ENCODE data around the gene CBY1.
"Not testable (repeated sequence)": the region's sequence is repeated elsewhere in the genome, so short reads cannot be mapped to it uniquely, and the experiment has no call there.

Gene CBY1

DNA sequence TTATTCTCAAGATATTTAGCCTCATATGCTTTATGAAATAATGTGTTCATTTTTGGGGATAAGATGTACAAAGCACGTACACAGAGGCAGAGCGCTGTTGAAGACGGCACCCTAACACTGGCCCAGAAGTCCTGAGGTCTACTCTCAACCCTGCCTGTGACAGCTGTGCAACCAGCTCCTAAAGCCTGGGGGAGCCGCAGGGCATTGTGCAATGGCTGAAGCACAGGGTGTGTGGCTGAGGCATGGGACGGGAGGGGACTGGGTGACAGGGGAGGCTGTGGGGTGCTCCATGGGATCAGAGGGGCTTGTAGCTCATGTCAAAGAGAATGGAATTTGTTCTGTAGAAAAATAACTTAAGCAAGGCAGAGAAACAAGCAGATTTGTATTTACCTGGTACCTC is 28.0 kb upstream of the CBY1 start:
- H3K27me3 Mint-ChIP-seq: peaks cover 21 to 32% of the 10 kb centered on the region in 2 donors
- no peaks in the 10 kb centered on the region for H3K9me3 Mint-ChIP-seq
- no peak overlapping the region for H3K4me3 Mint-ChIP-seq
- H3K27ac Mint-ChIP-seq: peak overlapping the region in 1 of 2 donors; percentile 26
- ATAC-seq (replicated peaks): no peak
- H3K36me3 Mint-ChIP-seq (ENCODE audit: insufficient read depth): no peaks in the 10 kb centered on the region
- no peak for DNase-seq
- H3K4me1 Mint-ChIP-seq (ENCODE audit: low read depth in 2 of 2): peaks cover 10 to 11% of the 10 kb centered on the region in 2 donors

DNA sequence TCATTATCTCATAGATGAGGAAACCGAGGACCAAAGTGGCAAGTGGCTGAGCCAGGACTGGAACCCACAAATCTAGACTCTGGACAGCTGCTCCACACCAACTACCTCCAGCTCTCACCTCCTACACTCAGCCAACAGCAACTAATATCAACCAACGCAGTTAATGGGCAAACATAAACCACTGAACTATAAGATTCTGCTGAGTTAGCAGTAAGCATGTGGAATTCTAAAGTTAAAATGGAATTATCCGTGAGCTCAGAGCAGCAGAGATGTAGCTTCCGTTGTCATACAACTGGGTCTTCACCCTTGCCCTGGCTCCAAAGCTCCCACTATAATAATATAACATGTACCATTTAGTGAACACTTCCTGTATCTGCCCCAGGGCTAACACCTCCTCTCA is 27.3 kb upstream of the CBY1 start:
- ATAC-seq (replicated peaks): no peak

DNA sequence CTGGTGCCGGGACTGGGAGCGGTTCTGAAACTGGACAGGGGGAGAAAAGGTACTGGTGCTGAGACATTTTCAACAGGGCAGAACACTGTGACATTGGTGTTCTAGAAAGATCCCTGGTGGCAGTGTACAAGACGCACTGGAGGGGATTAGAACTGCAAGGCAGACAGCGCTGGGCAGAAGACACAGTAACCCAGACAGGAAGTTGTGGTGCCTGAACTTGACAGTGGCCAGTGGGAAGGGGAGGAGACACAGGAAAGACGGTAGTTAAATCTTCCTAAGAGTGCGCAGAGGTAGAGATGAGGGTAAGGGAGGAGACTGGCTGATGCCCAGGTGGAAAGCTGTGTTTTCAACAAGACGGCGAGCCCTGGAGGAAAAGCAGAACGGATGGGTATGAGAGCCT is 24.7 kb upstream of the CBY1 start:
- Mint-ChIP-seq H3K36me3 (ENCODE audit: insufficient read depth) (peaks cover 2% of the 10 kb centered on the region), H3K4me1 (ENCODE audit: low read depth in 2 of 2) (peaks cover 10 to 11% of the 10 kb centered on the region in 2 donors), H3K27ac (peak overlapping the region; percentile 4 to 5), H3K4me3 (no peak overlapping the region), H3K27me3 (peaks cover 21 to 32% of the 10 kb centered on the region in 2 donors), H3K9me3 (no peaks in the 10 kb centered on the region)
- no peak for DNase-seq
- peak; percentile 45 for ATAC-seq (replicated peaks)

More for the DNA sequence above, 27.3 kb upstream of the CBY1 start:
- Mint-ChIP-seq H3K36me3 (ENCODE audit: insufficient read depth) (no peaks in the 10 kb centered on the region), H3K27ac (no peak overlapping the region), H3K4me1 (ENCODE audit: low read depth in 2 of 2) (peaks cover 10 to 11% of the 10 kb centered on the region in 2 donors), H3K9me3 (no peaks in the 10 kb centered on the region), H3K4me3 (no peak overlapping the region), H3K27me3 (peaks cover 21 to 32% of the 10 kb centered on the region in 2 donors)
- DNase-seq: no peak

- no peaks in the 10 kb centered on the region for H3K9me3 Mint-ChIP-seq
- H3K36me3 Mint-ChIP-seq (ENCODE audit: insufficient read depth): peaks cover 2% of the 10 kb centered on the region
- peaks cover 10 to 11% of the 10 kb centered on the region in 2 donors for H3K4me1 Mint-ChIP-seq (ENCODE audit: low read depth in 2 of 2)
- DNase-seq (no peak), ATAC-seq (replicated peaks) (no peak)
- H3K4me3 Mint-ChIP-seq: no peak overlapping the region
- H3K27ac Mint-ChIP-seq: peak overlapping the region in 1 of 2 donors; percentile 4
- H3K27me3 Mint-ChIP-seq: peaks cover 21 to 32% of the 10 kb centered on the region in 2 donors
Observed at GRCh38 chr22:38632528-38632927, 23.9 kb upstream of the CBY1 start.

GRCh38 chr22:38638216-38638615 is 18.2 kb upstream of the CBY1 start:
- H3K36me3 Mint-ChIP-seq (ENCODE audit: insufficient read depth): peaks cover 2% of the 10 kb centered on the region
- DNase-seq: no peak
- no peaks in the 10 kb centered on the region for H3K9me3 Mint-ChIP-seq
- H3K27me3 Mint-ChIP-seq: peaks cover 21 to 26% of the 10 kb centered on the region in 2 donors
- no peak overlapping the region for H3K27ac Mint-ChIP-seq
- no peak overlapping the region for H3K4me3 Mint-ChIP-seq
- H3K4me1 Mint-ChIP-seq (ENCODE audit: low read depth in 2 of 2): no peaks in the 10 kb centered on the region
- ATAC-seq (replicated peaks): no peak

- Mint-ChIP-seq H3K36me3 (ENCODE audit: insufficient read depth) (peaks cover 2% of the 10 kb centered on the region), H3K4me1 (ENCODE audit: low read depth in 2 of 2) (no peaks in the 10 kb centered on the region), H3K27me3 (peaks cover 21 to 25% of the 10 kb centered on the region in 2 donors), H3K4me3 (no peak overlapping the region), H3K9me3 (no peaks in the 10 kb centered on the region), H3K27ac (no peak overlapping the region)
- DNase-seq (no peak), ATAC-seq (replicated peaks) (no peak)
Observed at GRCh38 chr22:38638728-38639127, 17.7 kb upstream of the CBY1 start.

GRCh38 chr22:38641476-38642040 is 14.9 kb upstream of the CBY1 start:
- ATAC-seq (replicated peaks): no peak
- Mint-ChIP-seq H3K36me3 (ENCODE audit: insufficient read depth) (no peaks in the 10 kb centered on the region), H3K9me3 (no peaks in the 10 kb centered on the region)

GRCh38 chr22:38644245-38644644 is 12.2 kb upstream of the CBY1 start:
- H3K27ac Mint-ChIP-seq; ATAC-seq (replicated peaks); H3K9me3 Mint-ChIP-seq; DNase-seq; H3K4me3 Mint-ChIP-seq; H3K36me3 Mint-ChIP-seq (ENCODE audit: insufficient read depth); H3K4me1 Mint-ChIP-seq (ENCODE audit: low read depth in 2 of 2): not testable (repeated sequence)
- peaks cover 28 to 38% of the 10 kb centered on the region in 2 donors for H3K27me3 Mint-ChIP-seq

More at GRCh38 chr22:38641476-38642040, 14.9 kb upstream of the CBY1 start:
- H3K4me1 Mint-ChIP-seq (ENCODE audit: low read depth in 2 of 2): no peaks in the 10 kb centered on the region
- no peak overlapping the region for H3K4me3 Mint-ChIP-seq
- no peak for DNase-seq
- H3K27me3 Mint-ChIP-seq: peaks cover 21 to 25% of the 10 kb centered on the region in 2 donors
- H3K27ac Mint-ChIP-seq: no peak overlapping the region

DNA sequence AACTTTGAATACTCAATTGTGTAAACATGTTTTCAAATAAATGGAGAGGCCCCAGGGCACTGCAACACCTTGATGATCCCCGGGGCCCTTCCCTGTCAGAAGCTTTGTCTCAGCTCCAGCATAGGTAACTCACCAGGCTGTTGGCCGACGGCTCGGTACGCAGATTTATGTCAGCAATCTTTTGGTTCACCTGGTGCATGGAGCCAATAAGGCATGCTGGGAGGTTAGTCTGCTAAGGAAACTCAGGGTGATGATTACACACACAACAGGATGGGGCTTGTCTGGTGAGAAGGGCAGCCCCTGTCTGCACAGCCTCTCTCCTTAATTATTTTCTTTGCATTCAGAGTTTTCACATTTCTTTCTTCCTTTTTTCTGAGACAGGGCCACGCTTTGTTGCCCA is 11.0 kb upstream of the CBY1 start:
- Mint-ChIP-seq H3K9me3 (no peaks in the 10 kb centered on the region), H3K4me3 (no peak overlapping the region)

GRCh38 chr22:38649841-38650522 is 6.5 kb upstream of the CBY1 start:
- ATAC-seq (replicated peaks) (no peak), DNase-seq (no peak)
- Mint-ChIP-seq H3K27ac (no peak overlapping the region), H3K36me3 (ENCODE audit: insufficient read depth) (no peaks in the 10 kb centered on the region), H3K4me1 (ENCODE audit: low read depth in 2 of 2) (no peaks in the 10 kb centered on the region), H3K4me3 (no peak overlapping the region), H3K27me3 (peaks cover 8 to 13% of the 10 kb centered on the region in 2 donors), H3K9me3 (no peaks in the 10 kb centered on the region)

More for the DNA sequence above, 11.0 kb upstream of the CBY1 start:
- ATAC-seq (replicated peaks) (no peak), DNase-seq (no peak)
- Mint-ChIP-seq H3K27ac (no peak overlapping the region), H3K27me3 (peaks cover 25 to 33% of the 10 kb centered on the region in 2 donors), H3K36me3 (ENCODE audit: insufficient read depth) (no peaks in the 10 kb centered on the region), H3K4me1 (ENCODE audit: low read depth in 2 of 2) (no peaks in the 10 kb centered on the region)

DNA sequence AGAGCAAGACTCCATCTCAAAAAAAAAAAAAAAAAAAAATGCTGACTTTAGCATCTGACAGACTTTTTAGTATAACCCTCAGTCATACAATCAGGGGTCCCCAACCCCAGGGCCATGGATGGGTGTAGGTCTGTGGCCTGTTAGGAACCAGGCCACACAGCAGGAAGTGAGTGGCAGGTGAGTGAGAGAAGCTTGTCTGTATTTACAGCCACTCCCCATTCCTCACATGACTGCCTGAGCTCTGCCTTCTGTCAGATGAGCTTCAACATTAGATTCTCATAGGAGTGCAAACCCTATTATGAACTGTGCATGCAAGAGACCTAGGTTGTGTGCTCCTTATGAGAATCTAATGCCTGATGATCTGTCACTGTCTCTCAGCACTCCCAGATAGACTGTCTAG is 3.6 kb upstream of the CBY1 start:
- H3K27me3 Mint-ChIP-seq: peaks cover 2 to 5% of the 10 kb centered on the region in 2 donors
- peaks cover 11% of the 10 kb centered on the region for H3K36me3 Mint-ChIP-seq (ENCODE audit: insufficient read depth)
- no peak overlapping the region for H3K27ac Mint-ChIP-seq
- H3K4me1 Mint-ChIP-seq (ENCODE audit: low read depth in 2 of 2): peaks cover 5 to 6% of the 10 kb centered on the region in 2 donors
- no peak overlapping the region for H3K4me3 Mint-ChIP-seq
- H3K9me3 Mint-ChIP-seq: no peaks in the 10 kb centered on the region
- ATAC-seq (replicated peaks): no peak
- no peak for DNase-seq

DNA sequence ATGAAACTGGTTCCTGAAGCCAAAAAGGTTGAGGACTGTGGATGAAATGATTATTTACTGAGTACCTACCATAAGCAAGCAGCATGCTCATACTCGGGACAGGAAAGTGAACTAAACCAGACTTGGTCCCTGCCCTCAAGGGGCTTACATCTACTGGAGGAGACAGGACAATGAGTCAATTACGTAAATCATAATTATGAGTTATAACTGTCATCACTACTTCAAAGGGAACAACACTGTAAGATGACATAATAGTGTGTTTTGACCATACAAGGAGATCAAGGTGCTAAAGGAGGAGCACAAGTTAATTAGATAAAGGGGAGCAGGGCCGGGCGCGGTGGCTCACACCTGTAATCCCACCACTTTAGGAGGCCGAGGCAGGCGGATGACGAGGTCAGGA is 2.7 kb upstream of the CBY1 start:
- peaks cover 11% of the 10 kb centered on the region for H3K36me3 Mint-ChIP-seq (ENCODE audit: insufficient read depth)
- no peaks in the 10 kb centered on the region for H3K9me3 Mint-ChIP-seq
- no peaks in the 10 kb centered on the region for H3K27me3 Mint-ChIP-seq
- H3K27ac Mint-ChIP-seq: no peak overlapping the region
- peaks cover 6 to 11% of the 10 kb centered on the region in 2 donors for H3K4me1 Mint-ChIP-seq (ENCODE audit: low read depth in 2 of 2)
- ATAC-seq (replicated peaks) (no peak), DNase-seq (no peak)
- no peak overlapping the region for H3K4me3 Mint-ChIP-seq

DNA sequence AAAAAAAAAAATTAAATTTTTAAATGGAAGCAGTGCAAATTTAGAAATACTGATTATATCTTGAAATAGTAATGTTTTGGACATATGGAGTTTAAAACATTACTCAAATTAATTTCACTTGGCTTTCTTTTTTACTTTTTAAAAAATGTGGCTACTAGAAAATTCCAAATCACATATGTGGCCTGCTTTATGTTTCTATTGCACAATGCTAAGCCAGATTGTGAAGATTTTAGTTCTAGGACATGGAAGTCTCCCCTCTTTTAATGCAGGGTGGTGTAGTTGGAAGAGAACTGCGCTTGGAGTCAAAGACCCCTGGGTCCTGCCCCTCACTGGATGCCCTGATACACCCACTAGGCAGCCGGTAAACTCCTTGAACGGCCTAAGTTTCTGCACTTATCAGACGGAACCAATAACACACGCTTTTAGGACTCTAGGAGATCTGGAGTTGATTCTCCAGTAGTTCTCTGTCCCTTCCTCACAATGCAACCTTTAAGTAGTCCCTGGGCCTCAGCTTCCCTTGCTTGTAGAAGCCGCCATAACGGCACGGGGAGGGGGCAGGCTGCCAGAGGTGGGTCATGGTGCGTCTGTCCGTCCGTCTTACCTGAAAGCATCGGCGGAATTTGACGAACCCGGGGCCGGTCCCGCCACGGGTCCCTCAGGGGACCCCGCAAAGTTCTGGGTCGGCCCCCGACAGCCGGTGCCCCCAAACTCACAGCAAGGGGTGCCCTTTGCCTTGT is 751 bp upstream of the CBY1 start:
- Mint-ChIP-seq H3K27me3 (no peaks in the 10 kb centered on the region), H3K27ac (peak overlapping the region; percentile 99), H3K9me3 (no peaks in the 10 kb centered on the region), H3K36me3 (ENCODE audit: insufficient read depth) (peaks cover 11% of the 10 kb centered on the region), H3K4me1 (ENCODE audit: low read depth in 2 of 2) (peaks cover 6 to 11% of the 10 kb centered on the region in 2 donors), H3K4me3 (peak overlapping the region; percentile 93 to 95)
- DNase-seq (no peak), ATAC-seq (replicated peaks) (no peak)

All from effector memory CD8-positive, alpha-beta T cell (primary cell).